Measurements from ENCODE around the gene TCF7L2. TPM values are rescaled to one million over a fixed set of nuclear protein-coding genes. Genes with fewer than 3 reads are reported as not detected.

The TCF7L2 gene
- total RNA-seq, 1 donor from 2014 or later, result 44.4 TPM

DNA sequence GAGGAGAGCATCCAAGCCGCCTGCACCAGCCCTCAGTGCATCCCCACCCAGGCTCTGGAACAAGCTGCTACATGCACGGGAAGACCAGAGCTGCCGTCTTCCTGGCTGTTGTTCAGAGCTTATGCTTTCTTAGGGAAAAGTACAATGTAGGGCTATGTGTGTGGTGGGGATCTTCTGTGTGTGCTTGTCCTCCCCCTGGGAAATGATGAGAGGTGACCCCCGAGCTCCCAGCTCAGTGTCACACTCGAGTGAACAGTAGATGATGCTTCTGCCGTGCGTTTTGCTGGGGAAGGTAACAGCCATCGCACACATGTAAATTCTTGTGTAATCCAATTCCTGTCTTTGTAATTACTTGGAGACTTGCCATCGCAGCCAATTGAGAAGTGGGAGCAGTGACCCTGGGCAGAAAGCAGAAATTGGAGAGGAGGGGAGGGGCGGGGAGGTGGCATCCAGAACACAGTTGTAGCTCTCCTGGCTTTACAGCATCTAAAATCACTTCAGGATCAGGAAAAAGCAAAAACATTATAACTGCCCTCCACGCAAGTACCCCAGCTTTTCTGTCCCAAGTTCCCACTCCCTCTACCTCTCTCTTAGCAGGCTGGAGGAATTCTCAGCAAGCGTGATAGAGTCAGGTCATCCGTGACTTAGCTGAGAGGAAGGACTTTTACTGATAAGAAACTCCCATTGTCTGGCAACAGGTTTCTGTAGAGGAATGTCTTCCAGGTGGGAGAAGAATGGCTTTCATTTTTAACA lies 149.6 kb downstream of the TCF7L2 start:
- TF ChIP-seq, protein P1, sequence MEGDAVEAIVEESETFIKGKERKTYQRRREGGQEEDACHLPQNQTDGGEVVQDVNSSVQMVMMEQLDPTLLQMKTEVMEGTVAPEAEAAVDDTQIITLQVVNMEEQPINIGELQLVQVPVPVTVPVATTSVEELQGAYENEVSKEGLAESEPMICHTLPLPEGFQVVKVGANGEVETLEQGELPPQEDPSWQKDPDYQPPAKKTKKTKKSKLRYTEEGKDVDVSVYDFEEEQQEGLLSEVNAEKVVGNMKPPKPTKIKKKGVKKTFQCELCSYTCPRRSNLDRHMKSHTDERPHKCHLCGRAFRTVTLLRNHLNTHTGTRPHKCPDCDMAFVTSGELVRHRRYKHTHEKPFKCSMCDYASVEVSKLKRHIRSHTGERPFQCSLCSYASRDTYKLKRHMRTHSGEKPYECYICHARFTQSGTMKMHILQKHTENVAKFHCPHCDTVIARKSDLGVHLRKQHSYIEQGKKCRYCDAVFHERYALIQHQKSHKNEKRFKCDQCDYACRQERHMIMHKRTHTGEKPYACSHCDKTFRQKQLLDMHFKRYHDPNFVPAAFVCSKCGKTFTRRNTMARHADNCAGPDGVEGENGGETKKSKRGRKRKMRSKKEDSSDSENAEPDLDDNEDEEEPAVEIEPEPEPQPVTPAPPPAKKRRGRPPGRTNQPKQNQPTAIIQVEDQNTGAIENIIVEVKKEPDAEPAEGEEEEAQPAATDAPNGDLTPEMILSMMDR (IDR thresholded peaks at IDR 0.05), result no peak
- TF ChIP-seq POLR2AphosphoS5 (IDR thresholded peaks at IDR 0.05; ENCODE audit: insufficient read depth in 1 of 2, low read depth in 1 of 2) (no peak), POLR2A (IDR thresholded peaks at IDR 0.05) (no peak)
- no peaks in the 10 kb centered on the region for H3K9me3 ChIP-seq
- no peaks in the 10 kb centered on the region for H3K36me3 ChIP-seq
- H3K4me1 ChIP-seq, result peaks cover 46% of the 10 kb centered on the region
- no peak overlapping the region for H3K27ac ChIP-seq
- no peak overlapping the region for H3K4me3 ChIP-seq
- H3K27me3 ChIP-seq, result no peaks in the 10 kb centered on the region
- DNase-seq (ENCODE audit: extremely low spot score in 2 of 2), result no peak
- intact Hi-C loops (cut with DNase I), result no loop called here

DNA sequence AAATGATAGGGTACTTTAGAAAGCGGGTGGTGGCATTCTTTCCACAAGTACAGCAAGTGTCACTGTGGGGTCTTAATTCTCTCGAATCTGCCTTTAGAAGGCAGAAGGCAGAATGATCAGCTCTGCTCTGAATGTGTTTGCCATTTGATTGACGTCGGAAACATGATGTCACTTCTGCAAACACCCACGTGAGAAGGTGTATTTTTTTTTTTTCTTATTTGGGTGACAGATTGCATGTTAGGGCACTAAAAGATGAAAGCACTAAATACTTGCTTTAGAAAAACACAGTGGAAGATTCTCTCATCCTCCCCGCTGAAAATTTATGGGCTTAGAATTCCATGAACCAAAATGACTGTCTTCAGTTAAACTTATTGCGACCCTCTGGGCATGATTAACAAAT lies 150.2 kb downstream of the TCF7L2 start:
- no peak for DNase-seq (ENCODE audit: extremely low spot score in 2 of 2)
- Histone ChIP-seq H3K9me3 (no peaks in the 10 kb centered on the region), H3K4me3 (no peak overlapping the region), H3K36me3 (no peaks in the 10 kb centered on the region), H3K4me1 (peaks cover 52% of the 10 kb centered on the region), H3K27ac (no peak overlapping the region), H3K27me3 (no peaks in the 10 kb centered on the region)
- intact Hi-C loops (cut with DNase I), result no loop called here
- TF ChIP-seq POLR2AphosphoS5 (IDR thresholded peaks at IDR 0.05; ENCODE audit: insufficient read depth in 1 of 2, low read depth in 1 of 2) (no peak), POLR2A (IDR thresholded peaks at IDR 0.05) (no peak)
- TF ChIP-seq, protein P1 (IDR thresholded peaks at IDR 0.05), result no peak

DNA sequence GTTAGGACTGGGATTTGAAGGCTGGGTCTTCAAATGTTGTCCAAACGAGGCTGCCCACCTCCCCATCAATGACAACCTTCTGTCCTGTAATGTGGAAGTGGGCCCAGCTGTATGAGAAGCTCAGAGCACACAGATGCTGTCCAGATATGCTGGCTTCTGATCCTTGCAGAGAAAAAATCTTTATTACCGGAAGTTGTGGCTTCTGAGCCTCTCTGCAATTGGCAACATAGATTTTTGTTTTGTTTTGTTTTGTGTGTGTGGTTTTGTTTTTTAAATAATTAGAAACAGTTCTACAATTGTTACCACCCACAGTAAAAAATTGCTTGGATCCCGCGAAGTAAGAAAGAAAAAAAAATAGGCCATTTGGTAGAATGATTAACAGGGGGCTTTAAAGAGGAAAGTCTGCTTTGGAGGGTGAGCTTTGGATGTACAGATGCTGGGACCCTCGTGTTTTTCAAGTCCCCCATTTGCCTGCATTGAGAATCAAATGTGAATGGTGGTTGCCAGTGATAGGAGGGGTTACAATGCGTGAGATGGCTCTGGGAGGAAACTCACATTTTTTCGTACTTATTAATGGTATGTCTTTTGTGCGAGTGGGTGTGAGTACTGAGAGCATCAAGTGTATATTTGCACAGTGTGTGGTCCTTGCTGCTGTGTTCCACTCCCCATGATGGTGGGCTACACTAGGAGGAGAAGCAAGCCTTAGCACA lies 153.2 kb downstream of the TCF7L2 start:
- intact Hi-C loops (cut with DNase I), result no loop called here
- Histone ChIP-seq H3K36me3 (no peaks in the 10 kb centered on the region), H3K27me3 (no peaks in the 10 kb centered on the region), H3K4me3 (no peak overlapping the region), H3K27ac (no peak overlapping the region), H3K4me1 (peaks cover 54% of the 10 kb centered on the region), H3K9me3 (no peaks in the 10 kb centered on the region)
- DNase-seq (ENCODE audit: extremely low spot score in 2 of 2), result no peak
- TF ChIP-seq, protein P1 (IDR thresholded peaks at IDR 0.05), result no peak
- TF ChIP-seq POLR2AphosphoS5 (IDR thresholded peaks at IDR 0.05; ENCODE audit: insufficient read depth in 1 of 2, low read depth in 1 of 2) (no peak), POLR2A (IDR thresholded peaks at IDR 0.05) (no peak)

DNA sequence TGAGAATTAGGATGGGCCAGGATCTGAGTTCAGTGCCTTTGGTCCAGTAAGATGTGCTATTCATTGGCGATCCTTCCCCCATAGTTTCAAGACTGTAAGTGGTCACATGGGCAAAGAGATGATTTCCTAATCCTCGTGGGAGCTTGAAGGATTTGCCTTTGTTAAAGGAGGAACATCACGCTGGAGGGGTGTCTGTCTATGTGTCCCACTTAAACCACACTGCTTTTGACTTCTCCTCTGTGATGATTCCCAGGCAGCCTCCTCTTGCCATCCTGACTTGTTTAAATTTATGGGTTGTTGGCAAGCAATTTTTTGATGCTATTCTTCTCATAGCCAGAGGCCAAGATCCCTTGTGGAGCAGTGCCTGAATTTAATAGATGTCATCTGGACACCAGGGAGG lies 154.0 kb downstream of the TCF7L2 start:
- Histone ChIP-seq H3K4me3 (no peak overlapping the region), H3K4me1 (peaks cover 53% of the 10 kb centered on the region), H3K9me3 (no peaks in the 10 kb centered on the region), H3K36me3 (no peaks in the 10 kb centered on the region), H3K27ac (peak overlapping the region; percentile 53), H3K27me3 (no peaks in the 10 kb centered on the region)
- TF ChIP-seq POLR2A (IDR thresholded peaks at IDR 0.05) (no peak), POLR2AphosphoS5 (IDR thresholded peaks at IDR 0.05; ENCODE audit: insufficient read depth in 1 of 2, low read depth in 1 of 2) (peak; percentile 19 to 30)
- intact Hi-C loops (cut with DNase I), result no loop called here
- DNase-seq (ENCODE audit: extremely low spot score in 2 of 2), result no peak

DNA sequence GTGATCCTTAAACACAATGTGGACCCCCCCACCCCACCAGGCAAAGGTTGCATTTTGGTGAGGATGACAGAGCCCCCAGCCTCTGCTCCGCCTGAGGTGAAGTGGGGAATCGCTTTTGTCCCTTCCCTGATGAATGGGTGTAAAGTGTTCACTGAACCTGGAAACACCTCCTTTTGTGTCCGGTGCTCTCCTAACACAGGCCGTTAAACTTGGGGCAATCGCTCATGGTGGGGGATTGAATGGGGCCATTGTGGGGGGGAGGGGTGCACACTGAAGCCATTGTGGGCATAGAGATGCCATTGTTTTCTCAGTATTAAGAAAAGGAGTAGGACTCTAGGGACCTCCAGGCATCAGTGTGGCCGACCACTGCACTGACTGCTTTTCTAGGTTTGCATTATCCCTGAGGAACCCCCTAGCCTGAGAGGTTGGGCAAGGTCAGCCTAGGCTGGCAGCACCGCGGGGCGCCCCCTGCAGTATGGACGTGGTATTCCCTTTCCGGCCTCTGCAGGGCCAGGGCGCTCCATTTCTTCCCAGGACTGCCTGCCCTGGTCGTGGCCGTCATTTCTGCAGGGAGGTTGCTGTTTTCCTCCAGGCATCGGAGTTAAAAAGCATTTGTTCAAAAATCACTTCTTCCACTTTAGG lies 158.3 kb downstream of the TCF7L2 start:
- Histone ChIP-seq H3K9me3 (no peaks in the 10 kb centered on the region), H3K4me3 (no peak overlapping the region), H3K27ac (no peak overlapping the region), H3K4me1 (peaks cover 63% of the 10 kb centered on the region), H3K36me3 (no peaks in the 10 kb centered on the region), H3K27me3 (no peaks in the 10 kb centered on the region)
- intact Hi-C loops (cut with DNase I), result no loop called here
- DNase-seq (ENCODE audit: extremely low spot score in 2 of 2), result no peak
- TF ChIP-seq, protein P1 (IDR thresholded peaks at IDR 0.05), result peak in 1 of 3 experiments; percentile 9
- no peak for TF ChIP-seq POLR2AphosphoS5 (IDR thresholded peaks at IDR 0.05; ENCODE audit: insufficient read depth in 1 of 2, low read depth in 1 of 2)
- no peak for TF ChIP-seq POLR2A (IDR thresholded peaks at IDR 0.05)
